Testis (tissue), 3 donors: ENCODE measurements around the gene ABCF3. TPM values are rescaled to one million over a fixed set of nuclear protein-coding genes. Genes with fewer than 3 reads are reported as not detected.

Experiments used
- DNase-seq: peaks from one replicate; pipeline ENCODE4 v3.0.0-alpha.2; 2019
- H3K27ac ChIP-seq, 2 donors: fragments of 200-600 bp; sonication (generic); one replicate each; pipeline ENCODE4 v1.5.1; 2019
- H3K27me3 ChIP-seq: fragments of 200-600 bp; sonication (generic); one replicate; pipeline ENCODE4 v1.5.1; 2019
- H3K36me3 ChIP-seq: fragments of 200-600 bp; sonication (generic); one replicate; pipeline ENCODE4 v1.5.1; 2017; ENCODE audit warnings: low read depth; ENCODE audit errors: missing control alignments
- H3K4me1 ChIP-seq: fragments of 200-600 bp; sonication (generic); one replicate; pipeline ENCODE4 v1.5.1; 2019
- H3K4me3 ChIP-seq, 2 donors: fragments of 200-600 bp; sonication (generic); one replicate each; pipeline ENCODE4 v1.5.1; 2017 to 2019
- H3K9me3 ChIP-seq: fragments of 200-600 bp; sonication (generic); one replicate; pipeline ENCODE4 v1.5.1; 2017
- CTCF ChIP-seq, 3 experiments: fragments of 450-650 bp in 2 of 3; fragments of 200-600 bp in 1 of 3; sonication (generic) in 1 of 3; IDR thresholded peaks; one replicate each; pipeline ENCODE4 v1.5.1; 2016 to 2019; ENCODE audit warnings: antibody characterized with exemption in 3 of 3, mild to moderate bottlenecking in 2 of 3, moderate library complexity in 1 of 3
- POLR2A ChIP-seq: fragments of 450-650 bp; IDR thresholded peaks from one replicate; pipeline ENCODE4 v1.6.1; 2017; ENCODE audit warnings: antibody characterized with exemption, mild to moderate bottlenecking, moderate library complexity
- WGBS, 2 donors: methylation state at CpG; one replicate each; pipeline ENCODE4 v1.1.5; 2018; 5-methylcytosine and 5-hydroxymethylcytosine counted together
- intact Hi-C: fragments of 100-400 bp; cut with DNase I; formaldehyde crosslinking; loops from one replicate; pipeline ENCODE4 v1.15.1; 2023; ENCODE audit warnings: low total_unique reads
- polyA plus RNA-seq: library from polyadenylated mRNA; stranded (reverse); fragments of 350-450 nt; fragmentation: Illumina TruSeq; extraction: RNeasy Lipid Tissue Mini Kit (QIAGEN cat#74804); gene quantifications from one replicate; pipeline ENCODE4 v1.2.3, GENCODE V29; 2014; ENCODE audit warnings: low read depth, low replicate concordance; ENCODE audit not compliant: insufficient read depth
- total RNA-seq, 2 donors: library from RNA; depleted of rRNA; stranded (reverse); fragments of >200 nt; gene quantifications; one replicate each; pipeline ENCODE4 v1.2.3, GENCODE V29; 2016

ABCF3 gene
- total and polyA plus RNA-seq, 3 donors from 2014 or later: 69.3 to 115 (median 111) TPM

- 15 to 22% methylated on average over 4 of the region's 4 CpGs for WGBS, 2 donors
- no peak for TF ChIP-seq POLR2A
- TF ChIP-seq CTCF (IDR thresholded peaks at IDR 0.05): no peak
- Histone ChIP-seq H3K9me3 (no peaks in the 10 kb centered on the region), H3K36me3 (peaks cover 6% of the 10 kb centered on the region), H3K27me3 (no peaks in the 10 kb centered on the region), H3K4me1 (peaks cover 27% of the 10 kb centered on the region), H3K4me3 (no peak overlapping the region), H3K27ac (peak overlapping the region in 1 of 2 donors; percentile 85)
- DNase-seq: no peak
- intact Hi-C loops: no loop called here
These were observed 8.7 kb upstream of the ABCF3 start for GRCh38 chr3:184177331-184177731.

GRCh38 chr3:184177767-184178306 lies 8.2 kb upstream of the ABCF3 start:
- Histone ChIP-seq H3K36me3 (peaks cover 6% of the 10 kb centered on the region), H3K9me3 (no peaks in the 10 kb centered on the region), H3K27ac (no peak overlapping the region), H3K4me3 (no peak overlapping the region), H3K27me3 (no peaks in the 10 kb centered on the region), H3K4me1 (peaks cover 27% of the 10 kb centered on the region)
- intact Hi-C loops: no loop called here
- whole genome bisulfite sequencing, 2 donors: 87 to 88% methylated on average over 14 of the region's 14 CpGs
- TF ChIP-seq CTCF (IDR thresholded peaks at IDR 0.05): no peak
- TF ChIP-seq POLR2A: no peak
- DNase-seq: no peak

GRCh38 chr3:184178521-184179138 lies 7.4 kb upstream of the ABCF3 start:
- WGBS, 2 donors: 94 to 95% methylated on average over 12 to 13 of the region's 13 CpGs
- H3K27me3 ChIP-seq: no peaks in the 10 kb centered on the region
- no peaks in the 10 kb centered on the region for H3K9me3 ChIP-seq
- TF ChIP-seq POLR2A (no peak), CTCF (IDR thresholded peaks at IDR 0.05) (no peak)
- H3K4me1 ChIP-seq: peaks cover 27% of the 10 kb centered on the region
- no peak overlapping the region for H3K27ac ChIP-seq
- H3K36me3 ChIP-seq: peaks cover 6% of the 10 kb centered on the region
- no peak for DNase-seq
- intact Hi-C loops: no loop called here
- no peak overlapping the region for H3K4me3 ChIP-seq

GRCh38 chr3:184180165-184180564 lies 5.8 kb upstream of the ABCF3 start:
- no peaks in the 10 kb centered on the region for H3K9me3 ChIP-seq
- intact Hi-C loops: no loop called here
- WGBS, 2 donors: 88 to 90% methylated on average over 6 of the region's 6 CpGs
- H3K4me1 ChIP-seq: peaks cover 30% of the 10 kb centered on the region
- TF ChIP-seq POLR2A (no peak), CTCF (IDR thresholded peaks at IDR 0.05) (no peak)
- peaks cover 6% of the 10 kb centered on the region for H3K36me3 ChIP-seq
- H3K4me3 ChIP-seq: no peak overlapping the region
- no peaks in the 10 kb centered on the region for H3K27me3 ChIP-seq
- H3K27ac ChIP-seq: no peak overlapping the region
- DNase-seq: no peak

GRCh38 chr3:184181596-184181995 lies 4.4 kb upstream of the ABCF3 start:
- H3K27me3 ChIP-seq: no peaks in the 10 kb centered on the region
- TF ChIP-seq POLR2A (no peak), CTCF (IDR thresholded peaks at IDR 0.05) (no peak)
- no peak overlapping the region for H3K4me3 ChIP-seq
- 93 to 94% methylated on average over 7 to 9 of the region's 9 CpGs for WGBS, 2 donors
- no peak overlapping the region for H3K27ac ChIP-seq
- no peak for DNase-seq
- H3K9me3 ChIP-seq: no peaks in the 10 kb centered on the region
- peaks cover 25% of the 10 kb centered on the region for H3K4me1 ChIP-seq
- peaks cover 6% of the 10 kb centered on the region for H3K36me3 ChIP-seq
- intact Hi-C loops: no loop called here
